GM21619 (cell line): Measurements from ENCODE around the gene CTSA.

ENCODE experiments used
- ATAC-seq: cut with Tn5 transposase; IDR thresholded peaks from one replicate; pipeline ENCODE4 v1.9.1; 2021; ENCODE audit not compliant: unreplicated experiment

Gene CTSA

GRCh38 chr20:45934586-45935415 lies 43.7 kb downstream of the CTSA start, which contains the start of gene PCIF1:
PCIF1 (plus strand) TSS chr20:45934683; CDS start chr20:45939000, 4,317 bp downstream.
- peak; percentile 61 for ATAC-seq

- ATAC-seq, result peak; percentile 4
Measured at GRCh38 chr20:45935416-45936046, 44.4 kb downstream of the CTSA start.

GRCh38 chr20:45937765-45938164 lies 46.6 kb downstream of the CTSA start:
- ATAC-seq, result no peak

- ATAC-seq, result no peak
Measured at GRCh38 chr20:45938727-45939438, 47.7 kb downstream of the CTSA start.

GRCh38 chr20:45940053-45940452 lies 48.9 kb downstream of the CTSA start:
- no peak for ATAC-seq

- no peak for ATAC-seq
Measured at GRCh38 chr20:45940469-45940868, 49.3 kb downstream of the CTSA start.

- ATAC-seq, result no peak
Measured at GRCh38 chr20:45943613-45944012, 52.5 kb downstream of the CTSA start.

- ATAC-seq, result no peak
Measured at GRCh38 chr20:45944151-45944964, 53.2 kb downstream of the CTSA start.

- ATAC-seq, result no peak
Measured at GRCh38 chr20:45944965-45945677, 54.0 kb downstream of the CTSA start.

GRCh38 chr20:45945678-45946148 lies 54.6 kb downstream of the CTSA start:
- ATAC-seq, result no peak

GRCh38 chr20:45946149-45946970 lies 55.2 kb downstream of the CTSA start:
- no peak for ATAC-seq

- ATAC-seq, result no peak
Measured at GRCh38 chr20:45947110-45947866, 56.2 kb downstream of the CTSA start.

- no peak for ATAC-seq
Measured at GRCh38 chr20:45948261-45948733, 57.2 kb downstream of the CTSA start.
